Lower lobe of right lung (tissue), 2 donors: ENCODE data around the gene LUC7L. TPM values are rescaled to one million over a fixed set of nuclear protein-coding genes. Genes with fewer than 3 reads are reported as not detected.
"Not testable (repeated sequence)": the region's sequence is repeated elsewhere in the genome, so short reads cannot be mapped to it uniquely, and the experiment has no call there.

Experiments
- ATAC-seq, 2 donors: fragments of 200-7000 bp; cut with Tn5 transposase; one replicate each; pipeline ENCODE4 v1.9.1; 2020 to 2022; ENCODE audit warnings: mild to moderate bottlenecking in 2 of 2, moderate library complexity in 2 of 2
- DNase-seq: peaks from one replicate; pipeline ENCODE4 v3.0.0-alpha.2; 2020
- H3K27ac ChIP-seq: fragments of 200-600 bp; one replicate; pipeline ENCODE4 v1.8.0; 2022
- H3K27me3 ChIP-seq: fragments of 200-600 bp; one replicate; pipeline ENCODE4 v1.8.0; 2022; ENCODE audit warnings: low read depth
- H3K36me3 ChIP-seq: fragments of 200-600 bp; one replicate; pipeline ENCODE4 v1.8.0; 2022; ENCODE audit warnings: mild to moderate bottlenecking
- H3K4me1 ChIP-seq: fragments of 200-600 bp; one replicate; pipeline ENCODE4 v1.8.0; 2022
- H3K4me3 ChIP-seq: fragments of 200-600 bp; one replicate; pipeline ENCODE4 v1.8.0; 2022; ENCODE audit warnings: mild to moderate bottlenecking
- H3K9me3 ChIP-seq: fragments of 200-600 bp; one replicate; pipeline ENCODE4 v1.8.0; 2022
- intact Hi-C: fragments of 100-400 bp; cut with DNase I; formaldehyde crosslinking; loops from one replicate; pipeline ENCODE4 v1.11.0; 2022
- total RNA-seq: library from RNA; stranded (reverse); fragmentation: NEBNext Ultra II Directional; extraction: Animal tissue kit (Norgen Biotek cat#: 25700); gene quantifications from one replicate; pipeline ENCODE4 v1.2.1, GENCODE V29; 2021
- TF ChIP-seq, protein P1 (sequence below): fragments of 200-600 bp; IDR thresholded peaks from one replicate; pipeline ENCODE4 v1.8.0; 2022; ENCODE audit warnings: antibody characterized with exemption, mild to moderate bottlenecking
- donor health status: DM: no; HTN: yes; CAD: no; lungs with severe emphysema.

The LUC7L gene
- total RNA-seq, 1 donor from 2014 or later, result 70.9 TPM

DNA sequence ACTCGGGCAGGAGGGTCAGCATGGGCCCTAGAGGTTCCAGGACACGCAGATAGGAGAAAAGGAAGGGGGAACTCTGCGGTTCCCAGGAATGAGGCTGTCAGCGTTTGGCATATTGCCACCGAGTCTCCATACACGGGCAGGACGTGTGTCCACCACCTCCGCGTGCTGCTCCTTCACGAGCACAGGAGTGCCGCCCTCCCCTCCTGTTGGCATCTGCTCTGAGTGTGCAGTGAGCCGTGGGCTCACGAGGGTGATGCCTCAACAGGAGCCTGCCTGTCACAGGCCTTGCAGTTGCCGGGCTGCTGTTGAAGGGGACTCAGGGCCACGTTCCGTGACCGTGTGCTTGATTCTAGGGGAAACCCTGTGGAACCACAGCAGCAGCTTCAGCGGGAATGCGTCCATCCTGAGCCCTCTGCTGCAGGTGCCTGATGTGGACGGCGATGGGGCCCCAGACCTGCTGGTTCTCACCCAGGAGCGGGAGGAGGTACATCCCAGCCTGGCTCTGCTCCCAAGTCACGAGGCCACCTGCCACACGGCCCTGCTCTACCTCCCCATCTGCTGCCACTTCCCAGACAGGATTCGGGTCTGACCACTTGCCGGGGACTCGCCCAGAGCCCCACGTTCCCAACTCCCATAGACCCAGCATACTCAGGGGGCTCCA, 31.9 kb upstream of the LUC7L start:
- H3K4me3 ChIP-seq, result no peak overlapping the region
- H3K36me3 ChIP-seq, result peaks cover 66% of the 10 kb centered on the region
- no peaks in the 10 kb centered on the region for H3K9me3 ChIP-seq
- H3K27ac ChIP-seq, result no peak overlapping the region
- no peak for DNase-seq
- intact Hi-C loops, result no loop called here
- TF ChIP-seq, protein P1, sequence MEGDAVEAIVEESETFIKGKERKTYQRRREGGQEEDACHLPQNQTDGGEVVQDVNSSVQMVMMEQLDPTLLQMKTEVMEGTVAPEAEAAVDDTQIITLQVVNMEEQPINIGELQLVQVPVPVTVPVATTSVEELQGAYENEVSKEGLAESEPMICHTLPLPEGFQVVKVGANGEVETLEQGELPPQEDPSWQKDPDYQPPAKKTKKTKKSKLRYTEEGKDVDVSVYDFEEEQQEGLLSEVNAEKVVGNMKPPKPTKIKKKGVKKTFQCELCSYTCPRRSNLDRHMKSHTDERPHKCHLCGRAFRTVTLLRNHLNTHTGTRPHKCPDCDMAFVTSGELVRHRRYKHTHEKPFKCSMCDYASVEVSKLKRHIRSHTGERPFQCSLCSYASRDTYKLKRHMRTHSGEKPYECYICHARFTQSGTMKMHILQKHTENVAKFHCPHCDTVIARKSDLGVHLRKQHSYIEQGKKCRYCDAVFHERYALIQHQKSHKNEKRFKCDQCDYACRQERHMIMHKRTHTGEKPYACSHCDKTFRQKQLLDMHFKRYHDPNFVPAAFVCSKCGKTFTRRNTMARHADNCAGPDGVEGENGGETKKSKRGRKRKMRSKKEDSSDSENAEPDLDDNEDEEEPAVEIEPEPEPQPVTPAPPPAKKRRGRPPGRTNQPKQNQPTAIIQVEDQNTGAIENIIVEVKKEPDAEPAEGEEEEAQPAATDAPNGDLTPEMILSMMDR, result no peak
- no peaks in the 10 kb centered on the region for H3K27me3 ChIP-seq
- ATAC-seq, result no peak
- H3K4me1 ChIP-seq, result no peaks in the 10 kb centered on the region

DNA sequence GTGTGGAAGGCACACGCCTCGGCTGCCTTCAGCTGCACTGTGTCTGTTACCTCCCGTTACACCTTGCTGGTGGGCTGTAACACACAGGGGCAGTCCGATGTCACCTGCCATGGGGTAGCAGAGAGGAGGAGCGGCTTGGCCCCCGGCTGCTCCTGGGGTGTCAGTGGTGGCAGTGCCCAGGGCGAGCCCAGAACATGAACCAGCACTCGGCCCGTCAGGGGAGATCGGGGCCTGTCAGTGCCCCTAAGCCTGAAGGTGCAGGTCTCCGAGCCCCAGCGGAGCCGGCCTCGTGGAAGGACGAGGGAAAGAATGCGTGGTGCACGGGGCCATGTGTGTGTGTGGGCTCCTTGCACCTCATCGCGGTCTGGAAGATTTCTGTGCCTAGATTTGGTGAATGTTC, 31.1 kb upstream of the LUC7L start:
- Histone ChIP-seq H3K9me3 (no peaks in the 10 kb centered on the region), H3K27me3 (no peaks in the 10 kb centered on the region), H3K27ac (no peak overlapping the region), H3K36me3 (peaks cover 73% of the 10 kb centered on the region), H3K4me3 (no peak overlapping the region), H3K4me1 (no peaks in the 10 kb centered on the region)
- DNase-seq (no peak), ATAC-seq (no peak)
- TF ChIP-seq, protein P1, result no peak
- intact Hi-C loops, result no loop called here

DNA sequence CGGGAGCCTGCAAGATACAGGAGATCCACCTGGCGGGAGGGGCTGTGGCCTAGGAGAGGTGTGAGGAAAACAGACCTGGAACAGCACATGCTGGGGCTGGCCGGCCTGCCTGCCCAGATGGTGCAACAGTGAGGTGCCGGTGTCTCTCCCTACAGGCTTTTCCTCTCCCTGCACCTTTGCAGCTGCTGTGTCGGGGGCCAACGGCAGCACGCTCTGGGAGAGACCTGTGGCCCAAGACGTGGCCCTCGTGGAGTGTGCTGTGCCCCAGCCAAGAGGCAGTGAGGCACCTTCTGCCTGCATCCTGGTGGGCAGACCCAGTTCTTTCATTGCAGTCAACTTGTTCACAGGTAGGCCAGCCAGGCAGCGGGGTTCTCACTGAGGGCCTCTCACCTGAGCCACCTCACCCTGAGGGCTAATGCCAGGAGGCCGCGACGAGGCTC, 30.6 kb upstream of the LUC7L start:
- DNase-seq, result no peak
- Histone ChIP-seq H3K36me3 (peaks cover 73% of the 10 kb centered on the region), H3K4me1 (no peaks in the 10 kb centered on the region), H3K27me3 (no peaks in the 10 kb centered on the region), H3K27ac (no peak overlapping the region), H3K4me3 (no peak overlapping the region), H3K9me3 (no peaks in the 10 kb centered on the region)
- TF ChIP-seq, protein P1, result no peak
- no peak for ATAC-seq
- intact Hi-C loops, result no loop called here

DNA sequence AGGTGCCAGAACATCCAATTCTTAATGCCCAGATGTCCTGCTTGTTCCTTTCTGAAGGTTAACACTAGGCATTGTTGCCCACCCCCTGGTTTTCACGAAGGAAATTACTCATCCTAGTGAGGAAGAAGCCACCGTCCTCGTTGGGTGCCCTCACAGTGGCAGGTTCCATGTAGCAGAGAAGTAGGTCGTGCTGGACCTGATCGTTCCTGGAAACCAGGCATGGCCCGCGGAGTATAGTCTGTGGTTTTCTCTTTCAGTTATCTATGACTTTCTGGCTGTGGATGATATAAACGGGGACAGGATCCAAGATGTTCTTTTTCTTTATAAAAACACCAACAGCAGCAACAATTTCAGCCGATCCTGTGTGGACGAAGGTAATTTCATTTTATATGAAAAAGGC, 30.0 kb upstream of the LUC7L start:
- no peak for DNase-seq
- intact Hi-C loops, result no loop called here
- Histone ChIP-seq H3K9me3 (no peaks in the 10 kb centered on the region), H3K4me3 (no peak overlapping the region), H3K27ac (no peak overlapping the region), H3K36me3 (peaks cover 73% of the 10 kb centered on the region), H3K27me3 (no peaks in the 10 kb centered on the region), H3K4me1 (no peaks in the 10 kb centered on the region)
- TF ChIP-seq, protein P1, result no peak
- ATAC-seq, result no peak

DNA sequence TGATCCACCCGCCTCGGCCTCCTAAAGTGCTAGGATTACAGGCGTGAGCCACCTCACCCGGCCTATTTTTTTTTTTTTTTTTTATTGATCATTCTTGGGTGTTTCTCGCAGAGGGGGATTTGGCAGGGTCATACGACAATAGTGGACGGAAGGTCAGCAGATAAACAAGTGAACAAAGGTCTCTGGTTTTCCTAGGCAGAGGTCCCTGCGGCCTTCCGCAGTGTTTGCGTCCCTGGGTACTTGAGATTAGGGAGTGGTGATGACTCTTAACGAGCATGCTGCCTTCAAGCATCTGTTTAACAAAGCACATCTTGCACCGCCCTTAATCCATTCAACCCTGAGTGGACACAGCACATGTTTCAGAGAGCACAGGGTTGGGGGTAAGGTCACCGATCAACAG, 28.8 kb upstream of the LUC7L start:
- H3K9me3 ChIP-seq, H3K4me3 ChIP-seq, intact Hi-C loops, H3K27ac ChIP-seq, H3K4me1 ChIP-seq, DNase-seq, H3K27me3 ChIP-seq, ATAC-seq: not testable (repeated sequence)
- peaks cover 68% of the 10 kb centered on the region for H3K36me3 ChIP-seq

DNA sequence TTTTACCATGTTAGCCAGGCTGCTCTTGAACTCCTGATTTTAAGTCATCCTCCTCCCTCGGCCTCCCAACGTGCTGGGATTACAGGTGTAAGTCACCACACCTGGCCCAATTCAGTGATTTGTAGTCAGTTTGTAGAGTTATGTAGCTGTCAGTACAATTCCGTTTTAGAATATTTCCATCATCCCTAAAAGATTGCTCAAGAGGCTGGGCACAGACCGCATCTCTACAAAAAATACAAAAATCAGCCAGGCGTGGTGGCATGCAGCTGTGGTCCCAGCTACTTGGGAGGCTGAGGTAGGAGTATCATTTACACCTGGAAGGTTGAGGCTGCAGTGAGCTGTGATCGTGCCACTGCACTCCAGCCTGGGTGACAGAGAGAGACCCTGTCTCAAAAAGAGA, 25.9 kb upstream of the LUC7L start:
- Histone ChIP-seq H3K36me3 (peaks cover 53% of the 10 kb centered on the region), H3K9me3 (no peaks in the 10 kb centered on the region), H3K27me3 (no peaks in the 10 kb centered on the region), H3K4me1 (no peaks in the 10 kb centered on the region), H3K4me3 (no peak overlapping the region), H3K27ac (no peak overlapping the region)
- DNase-seq, result no peak
- intact Hi-C loops, result no loop called here
- ATAC-seq, result no peak
- TF ChIP-seq, protein P1, result no peak
